ENCODE measurements around the gene HIP1.

Gene HIP1

GRCh38 chr7:75711656-75712514 lies 26.9 kb downstream of the HIP1 start:
- POLR2A ChIA-PET: no interaction called here
- DNase-seq (ENCODE audit: extremely low spot score): no peak
- TF ChIP-seq CTCF (IDR thresholded peaks at IDR 0.05; ENCODE audit: control extremely low read depth, extremely low read depth, low read depth, missing control alignments): no peak
- CTCF ChIA-PET: interaction anchor here (1.6 kb wide), 1 partner anchor 49 kb away, joined by 3 read pairs; no protein-coding TSS in a partner anchor

GRCh38 chr7:75711076-75711475 lies 27.7 kb downstream of the HIP1 start:
- DNase-seq (ENCODE audit: extremely low spot score): no peak
- POLR2A ChIA-PET: no interaction called here
- CTCF ChIA-PET: no interaction called here
- no peak for TF ChIP-seq CTCF (IDR thresholded peaks at IDR 0.05; ENCODE audit: control extremely low read depth, extremely low read depth, low read depth, missing control alignments)

- no peak for TF ChIP-seq CTCF (IDR thresholded peaks at IDR 0.05; ENCODE audit: control extremely low read depth, extremely low read depth, low read depth, missing control alignments)
- no peak for DNase-seq (ENCODE audit: extremely low spot score)
- POLR2A ChIA-PET: no interaction called here
- CTCF ChIA-PET: no interaction called here
These were observed 33.8 kb downstream of the HIP1 start for GRCh38 chr7:75704928-75705327.

GRCh38 chr7:75702515-75702914 lies 36.2 kb downstream of the HIP1 start:
- POLR2A ChIA-PET: no interaction called here
- DNase-seq (ENCODE audit: extremely low spot score): no peak
- CTCF ChIA-PET: no interaction called here
- no peak for TF ChIP-seq CTCF (IDR thresholded peaks at IDR 0.05; ENCODE audit: control extremely low read depth, extremely low read depth, low read depth, missing control alignments)

- POLR2A ChIA-PET: no interaction called here
- TF ChIP-seq CTCF (IDR thresholded peaks at IDR 0.05; ENCODE audit: control extremely low read depth, extremely low read depth, low read depth, missing control alignments): no peak
- no peak for DNase-seq (ENCODE audit: extremely low spot score)
- CTCF ChIA-PET: no interaction called here
These were observed 38.7 kb downstream of the HIP1 start for GRCh38 chr7:75699993-75700392.

GRCh38 chr7:75698358-75698757 lies 40.4 kb downstream of the HIP1 start:
- DNase-seq (ENCODE audit: extremely low spot score): no peak
- ChIA-PET POLR2A (no interaction called here), CTCF (no interaction called here)
- TF ChIP-seq CTCF (IDR thresholded peaks at IDR 0.05; ENCODE audit: control extremely low read depth, extremely low read depth, low read depth, missing control alignments): no peak
